Activated T-cell treated with anti-CD3 and anti-CD28 coated beads, Interleukin-2, amount 50 U/mL, for 72 hours (primary cell): ENCODE measurements around the gene PARD3B. TPM values are rescaled to one million over a fixed set of nuclear protein-coding genes. Genes with fewer than 3 reads are reported as not detected.

Experiments used
- ATAC-seq, 2 donors: fragments of 150-1000 bp; cut with Tn5 transposase; replicated peaks in 1 of 2; 2 replicates each; pipeline ENCODE4 v1.10.0; 2021; ENCODE audit warnings: moderate library complexity in 2 of 2, mild to moderate bottlenecking in 1 of 2
- DNase-seq, 2 donors: peaks; one replicate each; pipeline ENCODE4 v3.0.0; 2021 to 2022; ENCODE audit warnings: mixed read lengths in 1 of 2
- H3K27ac Mint-ChIP-seq: one replicate; pipeline ENCODE4 v1.8.0; 2022; ENCODE audit warnings: mild to moderate bottlenecking, moderate library complexity, mixed read lengths
- H3K27me3 Mint-ChIP-seq: one replicate; pipeline ENCODE4 v1.8.0; 2022; ENCODE audit warnings: low read depth, mixed read lengths
- H3K36me3 Mint-ChIP-seq, 2 donors: one replicate each; pipeline ENCODE4 v1.8.0; 2022; ENCODE audit warnings: mixed read lengths in 2 of 2, mild to moderate bottlenecking in 1 of 2; ENCODE audit not compliant: insufficient read depth in 2 of 2
- H3K4me1 Mint-ChIP-seq: one replicate; pipeline ENCODE4 v1.8.0; 2022; ENCODE audit warnings: low read depth, mixed read lengths
- H3K4me3 Mint-ChIP-seq, 2 donors: one replicate each; pipeline ENCODE4 v1.8.0; 2022; ENCODE audit warnings: mild to moderate bottlenecking in 2 of 2, mixed read lengths in 2 of 2, moderate library complexity in 2 of 2
- H3K9me3 Mint-ChIP-seq, 2 donors: one replicate each; pipeline ENCODE4 v1.8.0; 2022; ENCODE audit warnings: mixed read lengths in 2 of 2
- total RNA-seq, 2 donors: library from RNA; stranded (reverse); gene quantifications; one replicate each; pipeline ENCODE4 v1.2.3, GENCODE V29; 2022

The PARD3B gene
- total RNA-seq, 2 donors from 2014 or later, result 0.74 to 0.96 TPM

GRCh38 chr2:204972161-204972560 is 426.9 kb downstream of the PARD3B start:
- H3K36me3 Mint-ChIP-seq, result no peaks in the 10 kb centered on the region
- H3K9me3 Mint-ChIP-seq, result no peaks in the 10 kb centered on the region
- peaks cover 49% of the 10 kb centered on the region for H3K4me1 Mint-ChIP-seq
- DNase-seq (no peak), ATAC-seq (no peak)
- H3K27ac Mint-ChIP-seq, result no peak overlapping the region
- no peaks in the 10 kb centered on the region for H3K27me3 Mint-ChIP-seq
- H3K4me3 Mint-ChIP-seq, result no peak overlapping the region

GRCh38 chr2:204972606-204973336 is 427.5 kb downstream of the PARD3B start:
- Mint-ChIP-seq H3K4me1 (peaks cover 42% of the 10 kb centered on the region), H3K36me3 (no peaks in the 10 kb centered on the region), H3K9me3 (no peaks in the 10 kb centered on the region), H3K27ac (peak overlapping the region; percentile 77), H3K4me3 (no peak overlapping the region), H3K27me3 (no peaks in the 10 kb centered on the region)
- DNase-seq (no peak), ATAC-seq (no peak)

GRCh38 chr2:204973616-204974015 is 428.3 kb downstream of the PARD3B start:
- Mint-ChIP-seq H3K4me3 (no peak overlapping the region), H3K36me3 (no peaks in the 10 kb centered on the region), H3K27me3 (no peaks in the 10 kb centered on the region), H3K9me3 (no peaks in the 10 kb centered on the region), H3K4me1 (peaks cover 34% of the 10 kb centered on the region), H3K27ac (no peak overlapping the region)
- no peak for DNase-seq
- ATAC-seq, result no peak

GRCh38 chr2:204974487-204974886 is 429.2 kb downstream of the PARD3B start:
- Mint-ChIP-seq H3K27ac (no peak overlapping the region), H3K27me3 (no peaks in the 10 kb centered on the region), H3K36me3 (no peaks in the 10 kb centered on the region), H3K9me3 (no peaks in the 10 kb centered on the region), H3K4me1 (peaks cover 33% of the 10 kb centered on the region), H3K4me3 (no peak overlapping the region)
- no peak for ATAC-seq
- no peak for DNase-seq

- peaks cover 0 to 2% of the 10 kb centered on the region in 2 donors for H3K36me3 Mint-ChIP-seq
- ATAC-seq (no peak), DNase-seq (no peak)
- H3K9me3 Mint-ChIP-seq, result peaks cover 0 to 1% of the 10 kb centered on the region in 2 donors
- no peaks in the 10 kb centered on the region for H3K27me3 Mint-ChIP-seq
- no peak overlapping the region for H3K27ac Mint-ChIP-seq
- no peak overlapping the region for H3K4me3 Mint-ChIP-seq
- peaks cover 17% of the 10 kb centered on the region for H3K4me1 Mint-ChIP-seq
Measured at GRCh38 chr2:204977914-204978313, 432.6 kb downstream of the PARD3B start.

GRCh38 chr2:204982303-204982702 is 437.0 kb downstream of the PARD3B start:
- Mint-ChIP-seq H3K4me1 (peaks cover 6% of the 10 kb centered on the region), H3K27me3 (no peaks in the 10 kb centered on the region), H3K9me3 (peaks cover 0 to 6% of the 10 kb centered on the region in 2 donors), H3K36me3 (peaks cover 0 to 2% of the 10 kb centered on the region in 2 donors), H3K27ac (no peak overlapping the region), H3K4me3 (no peak overlapping the region)
- ATAC-seq, result peak in 1 of 2 donors; percentile 32
- no peak for DNase-seq

GRCh38 chr2:204984518-204984917 is 439.2 kb downstream of the PARD3B start:
- no peak overlapping the region for H3K27ac Mint-ChIP-seq
- peaks cover 0 to 6% of the 10 kb centered on the region in 2 donors for H3K9me3 Mint-ChIP-seq
- H3K4me3 Mint-ChIP-seq, result no peak overlapping the region
- no peak for DNase-seq
- H3K36me3 Mint-ChIP-seq, result peaks cover 0 to 2% of the 10 kb centered on the region in 2 donors
- H3K27me3 Mint-ChIP-seq, result no peaks in the 10 kb centered on the region
- peaks cover 6% of the 10 kb centered on the region for H3K4me1 Mint-ChIP-seq
- ATAC-seq, result no peak

- Mint-ChIP-seq H3K4me3 (no peak overlapping the region), H3K27ac (no peak overlapping the region)
Measured at GRCh38 chr2:204986641-204987040, 441.4 kb downstream of the PARD3B start.

GRCh38 chr2:204988836-204989235 is 443.6 kb downstream of the PARD3B start:
- ATAC-seq (no peak), DNase-seq (no peak)
- Mint-ChIP-seq H3K4me1 (no peaks in the 10 kb centered on the region), H3K4me3 (no peak overlapping the region), H3K27ac (no peak overlapping the region), H3K9me3 (peaks cover 0 to 4% of the 10 kb centered on the region in 2 donors), H3K27me3 (no peaks in the 10 kb centered on the region), H3K36me3 (no peaks in the 10 kb centered on the region)

More at GRCh38 chr2:204986641-204987040, 441.4 kb downstream of the PARD3B start:
- Mint-ChIP-seq H3K9me3 (peaks cover 0 to 4% of the 10 kb centered on the region in 2 donors), H3K36me3 (peaks cover 0 to under 1% of the 10 kb centered on the region in 2 donors), H3K27me3 (no peaks in the 10 kb centered on the region), H3K4me1 (peaks cover 6% of the 10 kb centered on the region)
- ATAC-seq (no peak), DNase-seq (no peak)

- H3K27ac Mint-ChIP-seq, result no peak overlapping the region
- H3K4me1 Mint-ChIP-seq, result no peaks in the 10 kb centered on the region
- ATAC-seq, result no peak
- H3K27me3 Mint-ChIP-seq, result no peaks in the 10 kb centered on the region
- no peak for DNase-seq
- H3K36me3 Mint-ChIP-seq, result no peaks in the 10 kb centered on the region
- H3K9me3 Mint-ChIP-seq, result peaks cover 0 to 4% of the 10 kb centered on the region in 2 donors
- H3K4me3 Mint-ChIP-seq, result no peak overlapping the region
Measured at GRCh38 chr2:204989877-204990276, 444.6 kb downstream of the PARD3B start.

GRCh38 chr2:205001300-205001966 is 456.2 kb downstream of the PARD3B start:
- DNase-seq (no peak), ATAC-seq (no peak)
- Mint-ChIP-seq H3K36me3 (peaks cover 0 to 2% of the 10 kb centered on the region in 2 donors), H3K27me3 (no peaks in the 10 kb centered on the region), H3K4me3 (no peak overlapping the region), H3K9me3 (no peaks in the 10 kb centered on the region), H3K27ac (no peak overlapping the region), H3K4me1 (peaks cover 20% of the 10 kb centered on the region)

GRCh38 chr2:205002390-205002789 is 457.1 kb downstream of the PARD3B start:
- ATAC-seq (peak; percentile 38 to 46), DNase-seq (no peak)
- Mint-ChIP-seq H3K36me3 (no peaks in the 10 kb centered on the region), H3K9me3 (peaks cover 1 to 2% of the 10 kb centered on the region in 2 donors), H3K27me3 (no peaks in the 10 kb centered on the region), H3K27ac (no peak overlapping the region), H3K4me3 (no peak overlapping the region), H3K4me1 (peaks cover 20% of the 10 kb centered on the region)

GRCh38 chr2:205003288-205003687 is 458.0 kb downstream of the PARD3B start:
- H3K4me3 Mint-ChIP-seq, result no peak overlapping the region
- H3K27me3 Mint-ChIP-seq, result no peaks in the 10 kb centered on the region

More at GRCh38 chr2:205003288-205003687, 458.0 kb downstream of the PARD3B start:
- peaks cover 0 to 4% of the 10 kb centered on the region in 2 donors for H3K36me3 Mint-ChIP-seq
- H3K4me1 Mint-ChIP-seq, result peaks cover 20% of the 10 kb centered on the region
- ATAC-seq (no peak), DNase-seq (no peak)
- H3K27ac Mint-ChIP-seq, result no peak overlapping the region
- H3K9me3 Mint-ChIP-seq, result peaks cover 2 to 3% of the 10 kb centered on the region in 2 donors
